HepG2 (cell line): ENCODE results near the gene OR10V1. TPM values are rescaled to one million over a fixed set of nuclear protein-coding genes. Genes with fewer than 3 reads are reported as not detected.

ENCODE experiments used
- ATAC-seq: fragments of 200-7000 bp; cut with Tn5 transposase; 3 replicates; pipeline ENCODE4 v1.9.1; 2020; ENCODE audit warnings: mild to moderate bottlenecking, moderate library complexity
- BruUV-seq: library from RNA; stranded (reverse); fragments of 400-500 nt; replicated peaks from 2 replicates; lab custom pipeline; 2021; lab: Mats Ljungman, UMichigan
- CTCF ChIA-PET: fragments of 300-600 bp; formaldehyde crosslinking; extraction: SDS; loops from one replicate; lab custom pipeline; 2021; ENCODE audit warnings: low total read pairs, inconsistent platforms, low intra/inter-chr PET ratio; lab: Yijun Ruan, JAX
- POLR2A ChIA-PET: fragments of 350-600 bp; sonication (Branson Sonifier 250); formaldehyde crosslinking; loops from one replicate; lab custom pipeline; 2020; ENCODE audit warnings: antibody characterized with exemption, inconsistent platforms; lab: Yijun Ruan, JAX
- DNase-seq: peaks from one replicate; pipeline ENCODE4 v3.0.0-alpha.2; 2015; ENCODE audit warnings: low spot score
- FAIRE-seq: peaks from 3 replicates; lab custom pipeline; 2011; peaks lifted over from hg19 to GRCh38; lab: Jason Lieb, UNC
- H2AFZ ChIP-seq: one replicate; pipeline ENCODE4 v1.6.1; 2011; ENCODE audit warnings: low read length, inconsistent platforms
- H3K27ac ChIP-seq: fragments of 300-600 bp; 3 replicates; pipeline ENCODE4 v1.8.0; 2011; ENCODE audit warnings: mixed run types, mild to moderate bottlenecking, mixed read lengths, low read length, inconsistent platforms; ENCODE audit not compliant: insufficient read depth; ENCODE audit errors: extremely low read length
- H3K27me3 ChIP-seq, 2 experiments: fragments of 200-600 bp in 1 of 2; 2 replicates in 1 of 2; 3 replicates in 1 of 2; pipeline versions ENCODE4 v1.6.0 to v1.8.0; 2011; ENCODE audit warnings: low read length in 2 of 2, mild to moderate bottlenecking in 2 of 2, moderate library complexity in 2 of 2, inconsistent platforms in 1 of 2; ENCODE audit not compliant: insufficient read depth in 2 of 2, control insufficient read depth in 1 of 2
- H3K36me3 ChIP-seq, 2 experiments: fragments of 200-600 bp in 1 of 2; replicated peaks in 1 of 2; 2 replicates in 1 of 2; 3 replicates in 1 of 2; pipeline versions ENCODE4 v1.5.1 to v1.8.0; 2011; ENCODE audit warnings: low read length in 2 of 2, inconsistent platforms in 1 of 2; ENCODE audit not compliant: insufficient read depth in 2 of 2, control insufficient read depth in 1 of 2
- H3K4me1 ChIP-seq: 2 replicates; pipeline ENCODE4 v1.5.1; 2012; ENCODE audit warnings: low read length, inconsistent platforms; ENCODE audit not compliant: insufficient read depth
- H3K4me2 ChIP-seq: 2 replicates; pipeline ENCODE4 v1.6.0; 2011; ENCODE audit warnings: low read depth, low read length, inconsistent platforms
- H3K4me3 ChIP-seq, 3 experiments: fragments of 200-600 bp in 1 of 3; sonication (generic), shearing (Covaris generic) in 1 of 3; replicated peaks in 1 of 3; 2 replicates each; pipeline ENCODE4 v1.5.1; 2011 to 2016; ENCODE audit warnings: low read length in 3 of 3, inconsistent platforms in 2 of 3, low read depth in 2 of 3, mild to moderate bottlenecking in 2 of 3, control low read depth in 1 of 3, mixed read lengths in 1 of 3; ENCODE audit not compliant: insufficient read depth in 1 of 3
- H3K79me2 ChIP-seq: one replicate; pipeline ENCODE4 v1.6.1; 2011; ENCODE audit warnings: low read length, inconsistent platforms; ENCODE audit not compliant: insufficient read depth
- H3K9ac ChIP-seq: 2 replicates; pipeline ENCODE4 v1.6.0; 2011; ENCODE audit warnings: mild to moderate bottlenecking, low read depth, low read length, inconsistent platforms; ENCODE audit not compliant: insufficient read depth
- H3K9me3 ChIP-seq: 2 replicates; pipeline ENCODE4 v1.5.1; 2012; ENCODE audit warnings: mild to moderate bottlenecking, low read length
- H4K20me1 ChIP-seq: 2 replicates; pipeline ENCODE4 v1.6.0; 2011; ENCODE audit warnings: inconsistent platforms, mild to moderate bottlenecking, low read length, moderate library complexity; ENCODE audit not compliant: insufficient read depth
- AKNA ChIP-seq: sonication (generic); formaldehyde crosslinking; IDR thresholded peaks from 2 replicates; pipeline ENCODE4 v1.4.0; 2020; ENCODE audit warnings: missing genetic modification reagents, borderline replicate concordance
- ATF4 ChIP-seq, 2 experiments: fragments of 450-650 bp in 1 of 2; sonication (generic) in 1 of 2; formaldehyde crosslinking; IDR thresholded peaks; 2 replicates each; pipeline versions ENCODE4 v1.5.0 to v1.8.0; 2020 to 2022; ENCODE audit warnings: mild to moderate bottlenecking in 1 of 2, missing genetic modification reagents in 1 of 2
- EP300 ChIP-seq, 3 experiments: sonication (generic) in 1 of 3; formaldehyde crosslinking in 1 of 3; IDR thresholded peaks; 2 replicates each; pipeline versions ENCODE4 v1.5.1 to v1.6.1; 2011 to 2020; ENCODE audit warnings: low read depth in 2 of 3, low read length in 2 of 3, borderline replicate concordance in 1 of 3, improper control_type of control experiment in 1 of 3, mild to moderate bottlenecking in 1 of 3, missing genetic modification reagents in 1 of 3, moderate library complexity in 1 of 3
- ETV5 ChIP-seq: IDR thresholded peaks from 2 replicates; pipeline ENCODE4 v1.6.1; 2018; ENCODE audit warnings: missing biosample characterization, missing genetic modification reagents, inconsistent platforms, borderline replicate concordance
- GRHL1 ChIP-seq: sonication (generic); formaldehyde crosslinking; conservative IDR thresholded peaks from 2 replicates; pipeline ENCODE4 v1.8.0; 2022; ENCODE audit warnings: missing genetic modification reagents
- KAT8 ChIP-seq: IDR thresholded peaks from 2 replicates; pipeline ENCODE4 v1.6.1; 2016; ENCODE audit warnings: missing genetic modification reagents, missing compliant biosample characterization
- KMT2B ChIP-seq: IDR thresholded peaks from 2 replicates; pipeline ENCODE4 v1.6.1; 2016; ENCODE audit warnings: missing genetic modification reagents, missing compliant biosample characterization
- MAFK ChIP-seq, 2 experiments: IDR thresholded peaks in 1 of 2; conservative IDR thresholded peaks in 1 of 2; 2 replicates each; pipeline ENCODE4 v1.6.1; 2011; ENCODE audit warnings: improper control_type of control experiment in 2 of 2, low read length in 2 of 2
- TOE1 ChIP-seq: sonication (generic); formaldehyde crosslinking; IDR thresholded peaks from 2 replicates; pipeline ENCODE4 v1.4.0; 2020; ENCODE audit warnings: mild to moderate bottlenecking, missing genetic modification reagents
- ZBTB44 ChIP-seq: sonication (generic); formaldehyde crosslinking; IDR thresholded peaks from 2 replicates; pipeline ENCODE4 v1.4.0; 2020; ENCODE audit warnings: missing genetic modification reagents
- ZMAT5 ChIP-seq: sonication (generic); formaldehyde crosslinking; IDR thresholded peaks from 2 replicates; pipeline ENCODE4 v1.5.0; 2020; ENCODE audit warnings: mild to moderate bottlenecking, low read depth, missing genetic modification reagents, borderline replicate concordance
- ZNF383 ChIP-seq: sonication (generic); formaldehyde crosslinking; IDR thresholded peaks from 2 replicates; pipeline ENCODE4 v1.4.0; 2020; ENCODE audit warnings: missing genetic modification reagents, mild to moderate bottlenecking, borderline replicate concordance
- ZNF703 ChIP-seq: sonication (generic); formaldehyde crosslinking; IDR thresholded peaks from 2 replicates; pipeline ENCODE4 v1.5.1; 2020; ENCODE audit warnings: missing genetic modification reagents, mild to moderate bottlenecking, moderate library complexity, borderline replicate concordance
- WGBS: methylation state at CpG from one replicate; pipeline ENCODE4 v1.1.6; 2017; ENCODE audit warnings: low lambda C conversion rate; 5-methylcytosine and 5-hydroxymethylcytosine counted together
- in situ Hi-C: cut with HindIII; loops from 2 replicates; pipeline ENCODE4 v1.10.0; 2017; ENCODE audit warnings: low pct_unique_long_range_greater_than_20kb; ENCODE audit not compliant: extremely low pct_ligation_motif_present
- intact Hi-C: fragments of 100-400 bp; cut with micrococcal nuclease; formaldehyde crosslinking; loops from one replicate; pipeline ENCODE4 v1.10.0; 2022; ENCODE audit not compliant: unreplicated experiment
- polyA plus RNA-seq, 8 experiments: library from polyadenylated mRNA; depleted of rRNA in 3 of 8; stranded (reverse) in 7 of 8; unstranded in 1 of 8; fragments of >200 nt; fragmentation: Illumina TruSeq in 4 of 8; extraction: Trizol in 4 of 8; gene quantifications; 2 replicates each; pipeline versions ENCODE4 v1.2.1 to v1.2.3, GENCODE V29; 2011 to 2016; ENCODE audit warnings: low read depth in 4 of 8, missing spikeins in 1 of 8, mixed read lengths in 1 of 8; ENCODE audit not compliant: insufficient read depth in 1 of 8
- total RNA-seq, 5 experiments: library from RNA; depleted of rRNA; stranded (reverse); fragments of >200 nt; fragmentation: Illumina TruSeq; extraction: Trizol; gene quantifications; 2 replicates each; pipeline ENCODE4 v1.2.3, GENCODE V29; 2016; ENCODE audit warnings: low read depth in 1 of 5

OR10V1 gene
- total and polyA plus RNA-seq, 2 of the 13 experiments (the other 11 are each of a cell fraction or from before 2014, with no cell fraction given): not detected

GRCh38 chr11:59760771-59761170 lies 47.1 kb upstream of the OR10V1 start:
- Histone ChIP-seq H4K20me1 (no peaks in the 10 kb centered on the region), H3K9ac (no peak overlapping the region), H3K4me3 (no peak overlapping the region), H3K79me2 (peaks cover 9% of the 10 kb centered on the region), H3K4me2 (no peak overlapping the region), H3K4me1 (peaks cover 30% of the 10 kb centered on the region), H2AFZ (no peak overlapping the region), H3K9me3 (no peaks in the 10 kb centered on the region), H3K36me3 (peaks cover 0 to 4% of the 10 kb centered on the region in 2 experiments; a peak in 2 of 5 replicates), H3K27ac (no peak overlapping the region), H3K27me3 (no peaks in the 10 kb centered on the region)
- intact Hi-C loops: no loop called here
- in situ Hi-C loops: no loop called here
- no peak for ATAC-seq
- no peak for DNase-seq
- 100% methylated on average over 4 of the region's 4 CpGs for WGBS
- BruUV-seq: no TSS peak
- no peak for FAIRE-seq
- CTCF ChIA-PET: no interaction called here
- POLR2A ChIA-PET: no interaction called here
- TF ChIP-seq EP300 (IDR thresholded peaks at IDR 0.05; ENCODE audit: low read depth in 2 of 2, low read length in 2 of 2) (no peak), EP300 (CRISPR knock-in tag; IDR thresholded peaks at IDR 0.05; ENCODE audit: borderline replicate concordance) (no peak), ZMAT5 (no peak), KMT2B (no peak), AKNA (CRISPR knock-in tag) (no peak), ZBTB44 (CRISPR knock-in tag) (no peak), ATF4 (CRISPR knock-in tag; IDR thresholded peaks at IDR 0.05) (no peak), TOE1 (no peak), ZNF703 (CRISPR knock-in tag) (no peak), ZNF383 (CRISPR knock-in tag) (no peak), MAFK (conservative IDR thresholded peaks at IDR 0.05 in 1 of 2, IDR thresholded peaks at IDR 0.05 in 1 of 2; ENCODE audit: low read length in 2 of 2) (no peak), KAT8 (CRISPR knock-in tag) (no peak), GRHL1 (no peak), ETV5 (CRISPR knock-in tag) (no peak)
